GM19463 (cell line): Measurements from ENCODE around the gene RTN4R.

Experiments
- ATAC-seq: cut with Tn5 transposase; IDR thresholded peaks from one replicate; pipeline ENCODE4 v1.9.1; 2021; ENCODE audit warnings: mild to moderate bottlenecking, moderate library complexity; ENCODE audit not compliant: unreplicated experiment

Gene RTN4R

GRCh38 chr22:20243537-20244249 lies 24.4 kb downstream of the RTN4R start:
- no peak for ATAC-seq

DNA sequence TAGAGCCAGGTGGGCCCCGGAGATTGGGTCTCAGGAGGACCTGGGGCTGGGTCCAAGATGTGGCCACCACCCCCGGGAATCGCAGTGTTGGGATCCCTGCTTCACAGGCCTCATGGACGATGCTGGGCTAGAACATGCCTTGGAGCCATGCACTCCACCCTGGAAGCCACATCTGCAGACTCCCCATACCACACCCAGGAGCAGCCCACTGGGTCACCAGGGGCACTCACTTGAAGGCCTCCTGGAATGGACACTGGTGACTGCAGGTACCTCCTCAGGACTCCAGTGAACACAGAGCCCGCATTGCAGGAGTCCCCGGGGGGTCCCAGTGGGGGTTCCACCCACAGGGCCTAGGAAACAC lies 25.0 kb downstream of the RTN4R start:
- no peak for ATAC-seq

DNA sequence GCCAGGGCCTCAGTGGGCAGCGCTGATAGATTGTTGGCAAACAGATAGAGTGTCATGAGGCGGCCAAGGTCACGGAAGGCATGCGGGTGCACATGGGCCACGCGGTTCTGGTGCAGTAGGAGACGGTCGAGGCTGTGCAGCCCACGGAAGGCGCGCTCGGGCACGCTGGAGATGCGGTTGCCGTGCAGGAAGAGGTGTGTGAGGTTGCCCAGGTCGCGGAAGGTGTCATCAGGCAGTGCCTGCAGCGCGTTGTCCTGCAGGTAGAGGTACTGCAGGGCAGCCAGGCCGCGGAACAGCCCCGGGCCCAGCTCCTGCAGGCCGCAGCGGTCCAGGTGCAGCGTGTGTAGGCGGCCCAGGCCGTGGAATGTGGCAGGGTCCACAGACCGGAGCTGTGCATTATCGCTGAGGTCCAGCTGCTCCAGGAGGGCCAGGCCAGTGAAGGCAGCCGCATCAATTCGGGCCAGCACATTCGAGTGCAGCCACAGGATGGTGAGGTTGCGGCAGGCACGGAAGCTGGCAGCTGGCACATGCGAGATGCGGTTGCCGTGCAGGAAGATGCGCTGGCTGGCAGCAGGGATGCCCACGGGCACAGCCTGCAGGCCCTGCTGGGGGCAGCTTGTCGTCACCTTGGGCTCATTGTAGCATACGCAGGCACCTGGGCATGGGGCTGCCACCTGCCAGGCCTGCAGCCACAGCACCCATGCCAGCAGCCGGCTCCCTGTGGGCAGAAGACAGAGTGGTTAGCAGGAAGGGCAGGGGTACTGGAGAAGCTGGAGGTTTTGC lies 25.5 kb downstream of the RTN4R start:
- no peak for ATAC-seq

DNA sequence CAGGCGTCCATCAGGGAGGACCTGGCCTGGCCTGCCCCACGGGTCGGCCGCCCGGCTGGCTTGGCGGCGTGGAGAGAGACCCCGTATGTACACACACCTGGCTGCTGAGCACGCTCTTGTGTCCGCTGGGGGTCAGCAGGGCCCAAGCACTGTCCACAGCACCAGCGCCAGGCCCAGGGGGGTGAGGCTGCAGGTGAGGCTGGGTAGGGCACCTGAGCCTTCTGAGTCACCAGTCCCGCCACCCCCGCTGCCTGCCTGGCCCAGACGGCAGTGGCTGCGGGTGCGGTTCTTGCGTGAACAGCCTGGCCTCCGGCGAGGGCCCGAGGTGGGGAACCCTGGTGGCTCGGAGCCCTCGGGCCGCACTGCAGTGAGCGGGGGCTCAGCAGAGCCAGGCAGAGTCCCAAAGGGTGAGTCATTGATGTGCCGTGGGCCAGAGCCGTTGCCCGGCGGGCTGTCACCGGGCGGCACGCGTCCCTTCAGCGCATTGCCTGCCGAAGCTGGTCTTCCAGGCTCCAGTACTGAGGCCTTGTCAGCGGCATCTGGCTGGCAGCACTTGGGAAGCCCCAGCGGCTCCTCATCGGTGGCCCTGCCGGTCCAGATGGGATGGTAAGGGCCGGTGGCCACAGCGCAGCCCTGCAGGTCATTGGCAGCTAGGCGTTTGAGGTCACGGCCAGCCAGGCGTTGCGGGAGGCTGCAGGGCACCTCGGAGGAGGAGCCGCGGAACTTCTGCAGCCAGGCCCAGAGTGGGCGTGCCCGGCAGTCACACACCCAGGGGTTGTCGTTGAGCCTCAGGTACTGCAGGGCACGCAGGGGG lies 26.3 kb downstream of the RTN4R start:
- ATAC-seq = no peak

- ATAC-seq = no peak
These were observed 27.2 kb downstream of the RTN4R start for GRCh38 chr22:20240900-20241299.

- no peak for ATAC-seq
These were observed 27.7 kb downstream of the RTN4R start for GRCh38 chr22:20240447-20240764.

- no peak for ATAC-seq
These were observed 28.3 kb downstream of the RTN4R start for GRCh38 chr22:20239676-20240446.

DNA sequence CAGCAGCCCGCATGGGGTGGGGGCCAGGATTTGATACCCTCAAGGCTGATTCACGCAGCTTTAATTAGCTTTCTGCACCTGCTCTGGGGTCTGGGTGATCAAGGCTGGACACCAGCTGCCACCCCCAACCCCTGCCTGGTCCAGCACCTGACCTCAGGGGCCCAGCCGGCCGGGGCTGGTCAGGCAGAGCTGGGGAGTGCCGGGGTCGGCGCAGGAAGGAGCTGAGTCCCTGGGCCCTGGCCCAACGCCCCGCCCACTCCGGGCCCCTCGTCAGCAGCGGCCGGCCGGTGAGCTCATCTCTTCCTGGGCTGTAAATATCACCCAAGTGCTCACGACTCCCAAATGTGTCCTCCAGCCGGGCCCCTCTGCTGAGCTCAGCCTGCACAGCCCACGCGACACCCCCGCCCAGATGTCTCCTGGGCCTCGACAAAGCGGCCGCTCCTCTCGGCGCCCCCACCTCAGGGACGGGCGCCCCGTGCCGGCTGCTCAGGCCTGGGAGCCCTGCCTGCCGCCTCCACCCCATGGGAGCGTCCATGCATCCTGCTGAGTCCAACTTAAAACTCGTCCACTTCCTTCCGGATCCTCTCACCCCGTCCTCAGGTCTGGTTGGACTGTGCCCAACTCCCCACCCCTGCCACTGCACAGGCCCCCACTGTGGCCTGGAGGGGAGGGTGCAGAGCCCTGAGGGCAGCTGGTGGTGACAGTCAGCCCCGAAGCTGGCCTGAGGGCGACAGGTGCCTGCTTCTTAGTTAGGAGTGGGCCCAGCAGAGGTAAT lies 29.0 kb downstream of the RTN4R start:
- no peak for ATAC-seq

DNA sequence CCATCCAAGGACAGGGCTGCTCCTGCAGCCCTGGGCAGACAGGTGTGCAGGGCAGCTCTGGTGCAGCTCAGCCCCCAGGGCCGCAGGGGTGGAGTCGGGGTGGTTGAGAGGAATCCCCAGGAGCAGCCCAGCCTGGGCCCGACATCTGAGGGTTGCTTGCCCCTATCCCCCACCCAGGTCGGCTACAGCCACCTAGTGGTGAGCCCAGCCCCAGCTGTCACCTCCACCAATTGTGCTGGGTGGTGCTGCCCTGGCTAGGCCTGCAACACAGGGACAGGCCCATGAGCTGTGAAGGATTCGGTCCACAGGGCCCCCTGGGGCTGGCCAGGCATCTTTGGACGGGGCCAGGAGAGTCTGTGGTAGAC lies 29.6 kb downstream of the RTN4R start:
- ATAC-seq = no peak

DNA sequence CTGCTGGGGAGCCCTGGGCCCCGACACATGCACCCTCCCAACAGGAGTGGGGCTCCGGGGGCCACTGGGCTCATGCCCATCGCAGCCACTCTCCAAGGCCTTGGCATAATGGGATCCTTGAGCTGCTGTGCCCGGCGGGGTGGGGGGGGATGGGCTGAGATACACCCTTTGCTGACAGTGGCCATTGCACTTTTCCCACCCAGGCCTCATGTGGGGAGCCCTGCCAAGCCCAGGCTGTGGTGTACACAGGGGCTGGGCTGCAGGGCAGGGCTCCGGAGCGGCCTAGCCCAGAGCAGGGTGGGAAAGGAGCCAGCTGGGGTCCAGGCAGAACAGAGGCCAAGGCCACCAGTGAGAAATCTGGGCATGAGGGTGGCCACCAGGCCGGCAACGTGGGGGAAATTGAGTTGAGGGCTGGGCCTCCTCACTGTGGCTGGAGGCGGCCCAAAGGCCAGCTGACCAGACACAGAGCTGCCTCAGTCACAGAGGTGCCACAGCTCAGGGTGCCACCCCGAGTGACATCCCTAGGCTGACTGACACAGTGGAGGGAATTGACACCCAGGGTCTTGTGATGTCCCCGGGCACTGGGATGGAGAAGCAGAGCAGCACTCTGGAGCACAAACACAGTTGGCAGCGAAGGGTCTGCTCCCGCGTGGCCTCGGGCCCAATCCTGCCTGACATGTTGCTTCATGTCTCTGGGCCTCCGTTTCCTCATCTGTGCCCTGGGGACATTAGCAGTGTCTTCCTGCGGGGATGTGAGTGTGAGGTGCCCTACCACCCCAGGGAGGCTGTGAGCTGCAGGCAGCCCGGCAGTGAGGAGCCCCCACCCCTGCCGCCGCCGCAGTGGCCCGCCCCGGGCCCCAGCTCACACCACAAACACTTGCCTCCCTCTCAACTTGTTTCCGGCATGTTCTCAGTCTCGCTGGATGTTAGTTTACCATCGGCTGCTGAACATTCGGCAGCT lies 30.4 kb downstream of the RTN4R start:
- no peak for ATAC-seq

GRCh38 chr22:20236052-20236717 lies 31.9 kb downstream of the RTN4R start:
- no peak for ATAC-seq

DNA sequence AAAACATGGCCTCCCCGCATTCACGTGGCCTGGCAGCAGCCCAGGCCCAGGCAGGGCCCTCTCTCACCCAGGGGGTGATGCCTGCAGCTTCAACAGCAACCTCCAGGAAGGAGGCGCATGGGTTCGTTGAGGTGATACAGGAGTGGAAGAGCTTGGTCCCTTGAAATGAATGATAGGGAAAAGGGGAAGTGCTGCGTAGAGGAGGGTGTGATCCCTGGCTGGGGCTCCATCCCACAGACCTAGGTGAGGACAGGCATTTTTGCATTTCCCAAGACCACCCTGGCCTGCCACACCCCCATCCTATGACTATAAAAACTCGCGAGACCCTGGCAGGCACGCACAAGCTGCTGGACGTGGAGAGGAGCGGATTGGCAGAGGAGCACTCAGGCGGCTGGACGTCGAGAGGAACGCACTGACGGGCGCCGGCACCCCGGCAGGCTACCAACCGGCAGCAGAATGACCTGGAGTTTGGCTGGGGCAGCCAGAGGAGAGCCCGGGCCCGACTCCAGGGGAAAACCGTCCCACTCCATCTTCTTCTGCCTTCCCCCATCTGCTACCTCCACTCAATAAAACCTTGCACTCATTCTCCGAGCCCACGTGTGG lies 32.6 kb downstream of the RTN4R start:
- no peak for ATAC-seq

DNA sequence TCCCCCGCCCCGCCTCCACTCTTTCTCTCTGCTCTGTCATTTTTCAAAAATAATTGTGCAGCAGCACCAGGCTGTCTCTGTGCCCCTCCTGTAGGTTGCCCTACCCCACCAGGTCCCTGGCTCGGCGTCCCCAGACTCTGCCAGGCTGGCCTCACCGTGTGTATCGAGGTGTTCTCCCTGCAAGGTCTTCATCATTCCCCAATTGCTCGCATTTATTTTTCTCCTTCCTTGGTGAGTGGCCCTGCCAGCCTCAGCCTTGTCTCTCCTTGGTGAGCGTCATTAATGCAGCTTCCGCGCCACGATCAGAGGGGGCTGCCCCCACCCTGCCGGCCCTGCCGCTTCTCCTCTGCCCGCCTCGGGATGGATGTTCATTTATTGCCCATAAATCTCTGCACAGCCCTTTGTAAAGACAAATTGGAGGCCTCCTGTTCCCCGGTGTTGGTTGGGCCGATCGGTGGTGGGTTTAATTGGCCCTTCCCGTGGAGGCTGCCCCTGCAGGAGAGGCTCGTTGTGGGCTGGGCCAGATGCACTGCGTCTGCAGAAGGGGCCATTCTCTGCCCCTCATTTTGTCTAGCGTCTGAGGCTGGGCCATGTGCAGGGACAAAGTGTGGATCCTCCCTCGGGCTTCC lies 33.2 kb downstream of the RTN4R start:
- ATAC-seq = no peak

- no peak for ATAC-seq
These were observed 33.8 kb downstream of the RTN4R start for GRCh38 chr22:20234314-20234682.

- no peak for ATAC-seq
These were observed 34.5 kb downstream of the RTN4R start for GRCh38 chr22:20233351-20234313.

DNA sequence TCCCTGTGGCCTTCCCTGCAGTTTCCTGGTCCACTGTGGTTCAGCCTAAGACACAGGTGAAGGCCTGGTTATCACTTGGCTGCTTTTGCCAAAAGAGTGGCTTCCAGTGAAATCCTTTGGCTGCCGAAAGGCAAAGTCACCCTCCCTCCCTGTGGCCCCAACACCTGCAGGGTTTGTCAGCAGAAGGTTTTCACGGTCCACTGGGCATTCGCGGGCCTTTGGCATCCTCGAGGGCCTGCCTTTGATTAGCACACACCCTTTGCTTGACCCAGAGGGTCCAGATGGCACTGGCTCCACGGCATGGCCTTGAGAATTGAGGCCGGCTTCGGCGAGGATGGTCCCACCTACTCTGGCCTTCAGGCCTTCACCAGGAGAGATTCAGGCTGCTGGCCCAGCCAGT lies 35.3 kb downstream of the RTN4R start:
- no peak for ATAC-seq

DNA sequence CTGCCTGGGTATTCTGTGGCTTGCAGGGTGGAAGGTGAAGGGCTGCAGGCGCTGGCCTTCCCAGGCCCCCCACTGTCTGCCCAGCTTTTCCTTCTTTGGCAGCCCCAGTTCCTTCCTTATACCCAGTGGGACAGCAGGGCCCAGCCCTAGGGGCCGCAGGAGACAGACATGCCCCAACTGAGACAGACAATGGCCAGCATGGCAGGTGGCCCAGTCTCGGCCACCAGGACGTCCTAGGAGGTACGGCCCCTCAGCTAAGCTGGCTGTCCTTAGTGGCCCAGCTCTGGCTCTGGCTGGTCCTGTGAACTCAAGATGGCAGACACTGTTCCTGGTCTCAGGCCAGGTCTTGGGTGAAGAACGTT lies 35.9 kb downstream of the RTN4R start:
- ATAC-seq = no peak
